GM23338 (cell line): Measurements from ENCODE around the gene SYNDIG1. TPM values are rescaled to one million over a fixed set of nuclear protein-coding genes. Genes with fewer than 3 reads are reported as not detected.

Experiments
- ATAC-seq: fragments of 200-7000 bp; cut with Tn5 transposase; 3 replicates; pipeline ENCODE4 v1.9.1; 2020
- DNase-seq: peaks from one replicate; pipeline ENCODE4 v3.0.0-alpha.2; 2015; ENCODE audit warnings: low spot score
- H2AFZ ChIP-seq: fragments of 200-600 bp; sonication (generic); 2 replicates; pipeline ENCODE4 v1.8.0; 2016; ENCODE audit warnings: antibody characterized with exemption, mild to moderate bottlenecking, moderate library complexity
- H3F3A ChIP-seq: fragments of 200-600 bp; sonication (generic); replicated peaks from 2 replicates; pipeline ENCODE4 v1.8.0; 2017; ENCODE audit warnings: antibody characterized with exemption, mixed run types, low read depth
- H3K27ac ChIP-seq: fragments of 200-600 bp; sonication (generic); 2 replicates; pipeline ENCODE4 v1.6.1; 2016; ENCODE audit warnings: low read depth
- H3K27me3 ChIP-seq: fragments of 200-600 bp; sonication (generic); 2 replicates; pipeline ENCODE4 v1.8.0; 2016; ENCODE audit warnings: mild to moderate bottlenecking, mixed run types, moderate library complexity; ENCODE audit not compliant: insufficient read depth
- H3K36me3 ChIP-seq: fragments of 200-600 bp; sonication (generic); 2 replicates; pipeline ENCODE4 v1.8.0; 2016; ENCODE audit warnings: mild to moderate bottlenecking; ENCODE audit not compliant: insufficient read depth
- H3K4me1 ChIP-seq: fragments of 200-600 bp; sonication (generic); 2 replicates; pipeline ENCODE4 v1.8.0; 2016; ENCODE audit warnings: mild to moderate bottlenecking, moderate library complexity; ENCODE audit not compliant: insufficient read depth
- H3K4me2 ChIP-seq: fragments of 200-600 bp; sonication (generic); 2 replicates; pipeline ENCODE4 v1.7.1; 2017; ENCODE audit warnings: mixed run types
- H3K4me3 ChIP-seq: fragments of 200-600 bp; sonication (generic); 2 replicates; pipeline ENCODE4 v1.6.1; 2016; ENCODE audit warnings: mixed run types
- H3K79me2 ChIP-seq: fragments of 200-600 bp; sonication (generic); replicated peaks from 2 replicates; pipeline ENCODE4 v1.8.0; 2017; ENCODE audit warnings: mild to moderate bottlenecking; ENCODE audit not compliant: insufficient read depth
- H3K9me2 ChIP-seq: fragments of 200-600 bp; sonication (generic); 2 replicates; pipeline ENCODE4 v1.8.0; 2017; ENCODE audit not compliant: insufficient read depth
- H4K20me1 ChIP-seq: fragments of 200-600 bp; sonication (generic); replicated peaks from 2 replicates; pipeline ENCODE4 v1.8.0; 2017; ENCODE audit warnings: mild to moderate bottlenecking; ENCODE audit not compliant: insufficient read depth
- H3K27ac Mint-ChIP-seq: 2 replicates; pipeline ENCODE4 v1.8.0; 2020; ENCODE audit warnings: inconsistent platforms, mild to moderate bottlenecking, moderate library complexity, mixed read lengths
- H3K27me3 Mint-ChIP-seq: 3 replicates; pipeline ENCODE4 v1.8.0; 2022; ENCODE audit warnings: low read depth, mild to moderate bottlenecking, moderate library complexity, mixed read lengths, inconsistent platforms; ENCODE audit not compliant: insufficient read depth, poor library complexity
- H3K36me3 Mint-ChIP-seq: 3 replicates; pipeline ENCODE4 v1.8.0; 2021; ENCODE audit warnings: low read depth, mild to moderate bottlenecking, inconsistent platforms, moderate library complexity, mixed read lengths
- H3K4me1 Mint-ChIP-seq: 3 replicates; pipeline ENCODE4 v1.8.0; 2020; ENCODE audit warnings: mild to moderate bottlenecking, inconsistent platforms, mixed read lengths
- H3K4me3 Mint-ChIP-seq: 3 replicates; pipeline ENCODE4 v1.8.0; 2021; ENCODE audit warnings: moderate library complexity, mild to moderate bottlenecking, inconsistent platforms, mixed read lengths
- H3K9me3 Mint-ChIP-seq: 3 replicates; pipeline ENCODE4 v1.8.0; 2020; ENCODE audit warnings: moderate library complexity, mild to moderate bottlenecking, inconsistent platforms, mixed read lengths
- CREB1 ChIP-seq: fragments of 250-450 bp; sonication (Bioruptor Pico); IDR thresholded peaks from 2 replicates; pipeline ENCODE4 v1.5.0; 2020; ENCODE audit warnings: low read depth, mild to moderate bottlenecking, moderate library complexity
- ETS1 ChIP-seq: IDR thresholded peaks from 2 replicates; pipeline ENCODE4 v1.6.1; 2016; ENCODE audit warnings: antibody characterized with exemption
- EZH2 ChIP-seq: fragments of 200-600 bp; sonication (generic); IDR thresholded peaks from one replicate; pipeline ENCODE4 v1.8.0; 2017; ENCODE audit warnings: antibody characterized with exemption, mild to moderate bottlenecking, low read depth; ENCODE audit not compliant: unreplicated experiment
- EZH2phosphoT487 ChIP-seq: fragments of 200-600 bp; sonication (generic); IDR thresholded peaks from one replicate; pipeline ENCODE4 v1.8.1; 2018; ENCODE audit warnings: antibody characterized with exemption; ENCODE audit not compliant: unreplicated experiment
- JUNB ChIP-seq: IDR thresholded peaks from one replicate; pipeline ENCODE4 v1.6.1; 2016; ENCODE audit warnings: antibody characterized with exemption; ENCODE audit not compliant: unreplicated experiment
- NANOG ChIP-seq: IDR thresholded peaks from 2 replicates; pipeline ENCODE4 v1.6.1; 2016; ENCODE audit warnings: antibody characterized with exemption, borderline replicate concordance
- POLR2AphosphoS5 ChIP-seq: IDR thresholded peaks from 2 replicates; pipeline ENCODE4 v1.6.1; 2016; ENCODE audit warnings: antibody characterized with exemption, low read depth
- STAT1 ChIP-seq: IDR thresholded peaks from one replicate; pipeline ENCODE4 v1.6.1; 2016; ENCODE audit warnings: antibody characterized with exemption; ENCODE audit not compliant: unreplicated experiment
- ZNF114 ChIP-seq: fragments of 250-450 bp; sonication (Bioruptor Pico); IDR thresholded peaks from 2 replicates; pipeline ENCODE4 v1.5.0; 2020; ENCODE audit warnings: mild to moderate bottlenecking, moderate library complexity
- ZNF331 ChIP-seq: fragments of 250-450 bp; sonication (Bioruptor Pico); IDR thresholded peaks from 2 replicates; pipeline ENCODE4 v1.5.0; 2020; ENCODE audit warnings: low read depth, mild to moderate bottlenecking, moderate library complexity
- ZNF462 ChIP-seq: fragments of 250-450 bp; sonication (Bioruptor Pico); IDR thresholded peaks from 2 replicates; pipeline ENCODE4 v1.5.0; 2020; ENCODE audit warnings: mild to moderate bottlenecking, moderate library complexity
- polyA plus RNA-seq: library from polyadenylated mRNA; unstranded; fragments of >200 nt; fragmentation: Nextera tagmentation; extraction: Ambion mirVana; gene quantifications from 2 replicates; pipeline ENCODE4 v1.2.1, GENCODE V29; 2016
- total RNA-seq: library from RNA; depleted of rRNA; stranded (reverse); fragments of >200 nt; shearing (Covaris generic); gene quantifications from 2 replicates; pipeline ENCODE4 v1.2.3, GENCODE V29; 2014
- TF ChIP-seq, protein P1 (sequence below), 2 experiments: fragments of 200-600 bp in 1 of 2; sonication (generic) in 1 of 2; conservative IDR thresholded peaks; 2 replicates each; pipeline versions ENCODE4 v1.5.1 to v1.6.1; 2016 to 2017; ENCODE audit warnings: antibody characterized with exemption in 2 of 2, low read depth in 2 of 2, mild to moderate bottlenecking in 2 of 2, moderate library complexity in 1 of 2
- TF ChIP-seq, protein P2 (sequence below): IDR thresholded peaks from one replicate; pipeline ENCODE4 v1.6.1; 2018; ENCODE audit warnings: antibody characterized with exemption; ENCODE audit not compliant: unreplicated experiment

The SYNDIG1 gene
- total and polyA plus RNA-seq, 2 experiments from 2014 or later = 2.8 to 4.8 TPM

DNA sequence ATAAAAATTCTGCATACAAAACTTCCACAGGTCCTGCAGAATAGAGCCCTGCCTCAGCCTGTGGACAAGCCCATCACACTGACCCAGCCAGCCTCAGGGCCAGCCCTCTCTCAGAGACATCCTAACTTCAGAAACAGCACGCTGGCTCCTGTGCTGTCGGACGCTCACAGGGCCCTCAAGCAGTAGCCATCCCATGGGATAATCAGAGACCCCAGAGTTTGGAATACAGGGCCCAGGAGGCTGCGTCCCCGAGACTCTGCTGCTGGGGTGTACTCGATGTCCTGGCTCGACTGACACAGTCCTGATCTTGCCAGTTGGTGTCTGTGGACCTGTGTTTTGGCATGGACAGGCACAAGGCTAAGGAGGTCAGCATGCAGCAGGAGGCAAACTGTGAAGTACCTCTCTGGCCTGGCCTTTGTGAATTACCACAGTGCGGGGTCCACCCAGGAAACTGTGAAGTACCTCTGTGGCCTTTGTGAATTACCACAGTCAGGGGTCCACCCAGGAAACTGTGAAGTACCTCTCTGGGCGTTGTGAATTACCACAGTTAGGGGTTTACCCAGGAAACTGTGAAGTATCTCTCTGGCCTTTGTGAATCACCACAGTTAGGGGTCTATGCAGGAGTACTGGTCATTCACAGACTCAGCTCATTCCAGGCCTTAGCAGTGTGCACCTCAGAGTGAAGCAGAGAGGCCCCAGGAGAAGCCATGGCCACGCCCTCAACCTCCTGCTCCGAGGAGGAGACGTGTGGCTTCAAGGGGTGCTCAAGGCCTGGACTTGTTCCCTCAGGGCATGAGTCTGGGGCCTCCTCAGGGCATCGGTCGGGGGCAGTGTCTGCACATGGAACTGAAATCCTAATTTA lies 212.4 kb downstream of the SYNDIG1 start:
- H3K4me3 Mint-ChIP-seq = no peak overlapping the region
- TF ChIP-seq ZNF462 (CRISPR knock-in tag) (no peak), ZNF114 (no peak), POLR2AphosphoS5 (no peak), STAT1 (no peak), EZH2phosphoT487 (no peak), ZNF331 (CRISPR knock-in tag) (no peak), EZH2 (no peak), ETS1 (no peak), JUNB (no peak), CREB1 (no peak), NANOG (no peak)
- TF ChIP-seq, protein P1, sequence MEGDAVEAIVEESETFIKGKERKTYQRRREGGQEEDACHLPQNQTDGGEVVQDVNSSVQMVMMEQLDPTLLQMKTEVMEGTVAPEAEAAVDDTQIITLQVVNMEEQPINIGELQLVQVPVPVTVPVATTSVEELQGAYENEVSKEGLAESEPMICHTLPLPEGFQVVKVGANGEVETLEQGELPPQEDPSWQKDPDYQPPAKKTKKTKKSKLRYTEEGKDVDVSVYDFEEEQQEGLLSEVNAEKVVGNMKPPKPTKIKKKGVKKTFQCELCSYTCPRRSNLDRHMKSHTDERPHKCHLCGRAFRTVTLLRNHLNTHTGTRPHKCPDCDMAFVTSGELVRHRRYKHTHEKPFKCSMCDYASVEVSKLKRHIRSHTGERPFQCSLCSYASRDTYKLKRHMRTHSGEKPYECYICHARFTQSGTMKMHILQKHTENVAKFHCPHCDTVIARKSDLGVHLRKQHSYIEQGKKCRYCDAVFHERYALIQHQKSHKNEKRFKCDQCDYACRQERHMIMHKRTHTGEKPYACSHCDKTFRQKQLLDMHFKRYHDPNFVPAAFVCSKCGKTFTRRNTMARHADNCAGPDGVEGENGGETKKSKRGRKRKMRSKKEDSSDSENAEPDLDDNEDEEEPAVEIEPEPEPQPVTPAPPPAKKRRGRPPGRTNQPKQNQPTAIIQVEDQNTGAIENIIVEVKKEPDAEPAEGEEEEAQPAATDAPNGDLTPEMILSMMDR (conservative IDR thresholded peaks at IDR 0.05; ENCODE audit: low read depth in 2 of 2) = no peak
- TF ChIP-seq, protein P2, sequence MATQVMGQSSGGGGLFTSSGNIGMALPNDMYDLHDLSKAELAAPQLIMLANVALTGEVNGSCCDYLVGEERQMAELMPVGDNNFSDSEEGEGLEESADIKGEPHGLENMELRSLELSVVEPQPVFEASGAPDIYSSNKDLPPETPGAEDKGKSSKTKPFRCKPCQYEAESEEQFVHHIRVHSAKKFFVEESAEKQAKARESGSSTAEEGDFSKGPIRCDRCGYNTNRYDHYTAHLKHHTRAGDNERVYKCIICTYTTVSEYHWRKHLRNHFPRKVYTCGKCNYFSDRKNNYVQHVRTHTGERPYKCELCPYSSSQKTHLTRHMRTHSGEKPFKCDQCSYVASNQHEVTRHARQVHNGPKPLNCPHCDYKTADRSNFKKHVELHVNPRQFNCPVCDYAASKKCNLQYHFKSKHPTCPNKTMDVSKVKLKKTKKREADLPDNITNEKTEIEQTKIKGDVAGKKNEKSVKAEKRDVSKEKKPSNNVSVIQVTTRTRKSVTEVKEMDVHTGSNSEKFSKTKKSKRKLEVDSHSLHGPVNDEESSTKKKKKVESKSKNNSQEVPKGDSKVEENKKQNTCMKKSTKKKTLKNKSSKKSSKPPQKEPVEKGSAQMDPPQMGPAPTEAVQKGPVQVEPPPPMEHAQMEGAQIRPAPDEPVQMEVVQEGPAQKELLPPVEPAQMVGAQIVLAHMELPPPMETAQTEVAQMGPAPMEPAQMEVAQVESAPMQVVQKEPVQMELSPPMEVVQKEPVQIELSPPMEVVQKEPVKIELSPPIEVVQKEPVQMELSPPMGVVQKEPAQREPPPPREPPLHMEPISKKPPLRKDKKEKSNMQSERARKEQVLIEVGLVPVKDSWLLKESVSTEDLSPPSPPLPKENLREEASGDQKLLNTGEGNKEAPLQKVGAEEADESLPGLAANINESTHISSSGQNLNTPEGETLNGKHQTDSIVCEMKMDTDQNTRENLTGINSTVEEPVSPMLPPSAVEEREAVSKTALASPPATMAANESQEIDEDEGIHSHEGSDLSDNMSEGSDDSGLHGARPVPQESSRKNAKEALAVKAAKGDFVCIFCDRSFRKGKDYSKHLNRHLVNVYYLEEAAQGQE = no peak
- Histone ChIP-seq H3F3A (no peaks in the 10 kb centered on the region), H3K79me2 (no peaks in the 10 kb centered on the region), H3K36me3 (no peaks in the 10 kb centered on the region), H3K27ac (no peak overlapping the region), H3K4me2 (no peak overlapping the region), H3K27me3 (no peaks in the 10 kb centered on the region), H3K4me1 (no peaks in the 10 kb centered on the region), H3K9me2 (0 out of 2 replicates have a peak, but pooled peaks cover 4% of the 10 kb centered on the region), H2AFZ (no peak overlapping the region), H3K4me3 (no peak overlapping the region), H4K20me1 (no peaks in the 10 kb centered on the region; the same call in 1 of the 2 replicates)
- no peak for ATAC-seq
- no peak overlapping the region for H3K27ac Mint-ChIP-seq
- H3K27me3 Mint-ChIP-seq = peaks cover 8% of the 10 kb centered on the region
- peaks cover 4% of the 10 kb centered on the region; the same call in 2 of the 3 replicates for H3K9me3 Mint-ChIP-seq
- DNase-seq = no peak
- H3K4me1 Mint-ChIP-seq = peaks cover 4% of the 10 kb centered on the region; the same call in 1 of the 3 replicates
- H3K36me3 Mint-ChIP-seq = no peaks in the 10 kb centered on the region; the same call in 2 of the 3 replicates
